ENCODE results near the gene SPAG4. TPM values are rescaled to one million over a fixed set of nuclear protein-coding genes. Genes with fewer than 3 reads are reported as not detected.

The SPAG4 gene
- total and polyA plus RNA-seq, 10 of the 15 experiments (the other 5 are each of a cell fraction or from before 2014, with no cell fraction given), result 0.90 to 12.5 (median 2.4) TPM

GRCh38 chr20:35615667-35616464 is at the start of gene SPAG4 (continued):
- TF ChIP-seq ZBTB11 (CRISPR knock-in tag; IDR thresholded peaks at IDR 0.05) (no peak), ZNF217 (IDR thresholded peaks at IDR 0.05) (no peak), HSF1 (IDR thresholded peaks at IDR 0.05; ENCODE audit: low read depth, low read length) (no peak), USF1 (IDR thresholded peaks at IDR 0.05; ENCODE audit: borderline replicate concordance, extremely low read length, insufficient read depth, low read depth, low read length) (no peak), NFYB (IDR thresholded peaks at IDR 0.05; ENCODE audit: insufficient read depth, low read depth, low read length) (no peak), IKZF2 (IDR thresholded peaks at IDR 0.05) (peak; percentile 19 to 30; a peak in 3 of 4 replicates), MEF2A (IDR thresholded peaks at IDR 0.05; ENCODE audit: insufficient read depth, low read depth, low read length) (no peak), KDM1A (IDR thresholded peaks at IDR 0.05; ENCODE audit: borderline replicate concordance) (no peak), JUND (IDR thresholded peaks at IDR 0.05; ENCODE audit: low read depth, low read length) (no peak), E2F8 (IDR thresholded peaks at IDR 0.05; ENCODE audit: low read depth, partially characterized antibody) (no peak), TBL1XR1 (IDR thresholded peaks at IDR 0.05; ENCODE audit: low read depth, low read length) (no peak), HDAC2 (IDR thresholded peaks at IDR 0.05) (0 out of 2 replicates have a peak, but pooled peaks have one; percentile 34), SREBF2 (IDR thresholded peaks at IDR 0.05; ENCODE audit: low read length) (no peak), TAF1 (IDR thresholded peaks at IDR 0.05; ENCODE audit: borderline replicate concordance, low read depth, low read length) (0 out of 2 replicates have a peak, but pooled peaks have one; percentile 7), TCF7 (IDR thresholded peaks at IDR 0.05; ENCODE audit: borderline replicate concordance) (no peak), KLF5 (IDR thresholded peaks at IDR 0.05; ENCODE audit: partially characterized antibody) (no peak), MEF2B (IDR thresholded peaks at IDR 0.05; ENCODE audit: partially characterized antibody, poor library complexity, severe bottlenecking) (peak; percentile 27), MAX (IDR thresholded peaks at IDR 0.05; ENCODE audit: low read depth, low read length) (no peak; the same call in 1 of the 2 replicates)

Data from GM12878 (cell line).